Endothelial cell of umbilical vein (primary cell): Measurements from ENCODE around the gene LDB3. TPM values are rescaled to one million over a fixed set of nuclear protein-coding genes. Genes with fewer than 3 reads are reported as not detected.

Experiments used
- BruUV-seq: library from RNA; stranded (reverse); fragments of 400-500 nt; replicated peaks from 2 replicates; lab custom pipeline; 2021; lab: Mats Ljungman, UMichigan
- CTCF ChIA-PET: fragments of 300-600, 350-600 bp; sonication (Branson Sonifier 250); formaldehyde crosslinking; loops from one replicate; lab custom pipeline; 2021; ENCODE audit warnings: antibody characterized with exemption, inconsistent platforms; lab: Charles Lee
- POLR2A ChIA-PET: fragments of 300-600, 350-600 bp; sonication (Branson Sonifier 250); formaldehyde crosslinking; loops from one replicate; lab custom pipeline; 2021; ENCODE audit warnings: antibody characterized with exemption, inconsistent platforms; lab: Charles Lee
- DNase-seq: peaks from one replicate; pipeline ENCODE4 v3.0.0-alpha.2; 2011; ENCODE audit warnings: low read depth, low spot score
- FAIRE-seq: peaks from 2 replicates; lab custom pipeline; 2011; peaks lifted over from hg19 to GRCh38; lab: Jason Lieb, UNC
- H2AFZ ChIP-seq: 2 replicates; pipeline ENCODE4 v1.6.0; 2012; ENCODE audit warnings: low read depth, low read length, control low read depth, inconsistent platforms
- H3K27ac ChIP-seq: 2 replicates; pipeline ENCODE4 v1.5.1; 2011; ENCODE audit warnings: low read depth, mild to moderate bottlenecking, control low read depth, low read length, moderate library complexity; ENCODE audit not compliant: insufficient read depth
- H3K27me3 ChIP-seq, 2 experiments: 2 replicates each; pipeline versions ENCODE4 v1.6.0 to v1.6.1; 2011; ENCODE audit warnings: low read length in 2 of 2, mixed read lengths in 1 of 2; ENCODE audit not compliant: control insufficient read depth in 2 of 2, insufficient read depth in 2 of 2
- H3K36me3 ChIP-seq, 2 experiments: 2 replicates in 1 of 2; 3 replicates in 1 of 2; pipeline ENCODE4 v1.5.1; 2011; ENCODE audit warnings: low read length in 2 of 2, mild to moderate bottlenecking in 1 of 2, moderate library complexity in 1 of 2; ENCODE audit not compliant: control insufficient read depth in 2 of 2, insufficient read depth in 2 of 2; ENCODE audit errors: extremely low read depth in 1 of 2
- H3K4me1 ChIP-seq: 3 replicates; pipeline ENCODE4 v1.5.1; 2011; ENCODE audit warnings: mild to moderate bottlenecking, low read length; ENCODE audit not compliant: control insufficient read depth, insufficient read depth; ENCODE audit errors: extremely low read depth
- H3K4me2 ChIP-seq: 2 replicates; pipeline ENCODE4 v1.6.1; 2011; ENCODE audit warnings: low read length, control low read depth, mixed read lengths; ENCODE audit not compliant: insufficient read depth
- H3K4me3 ChIP-seq, 3 experiments: fragments of 200-600 bp in 1 of 3; sonication (generic), shearing (Covaris generic) in 1 of 3; replicated peaks in 1 of 3; 2 replicates each; pipeline ENCODE4 v1.5.1; 2011 to 2016; ENCODE audit warnings: control low read depth in 3 of 3, low read length in 3 of 3, mild to moderate bottlenecking in 2 of 3, inconsistent platforms in 1 of 3, low read depth in 1 of 3, moderate library complexity in 1 of 3; ENCODE audit not compliant: insufficient read depth in 1 of 3
- H3K79me2 ChIP-seq: 2 replicates; pipeline ENCODE4 v1.6.0; 2012; ENCODE audit warnings: low read length, inconsistent platforms; ENCODE audit not compliant: control insufficient read depth, insufficient read depth
- H3K9ac ChIP-seq: replicated peaks from 2 replicates; pipeline ENCODE3; 2011; ENCODE audit warnings: low read length, control low read depth; ENCODE audit not compliant: insufficient read depth; ENCODE audit errors: extremely low read depth
- H3K9me1 ChIP-seq: replicated peaks from 3 replicates; pipeline ENCODE4 v1.6.0; 2011; ENCODE audit warnings: mild to moderate bottlenecking, low read length; ENCODE audit not compliant: control insufficient read depth, insufficient read depth; ENCODE audit errors: extremely low read depth
- H3K9me3 ChIP-seq: replicated peaks from 2 replicates; pipeline ENCODE4 v1.5.1; 2012; ENCODE audit warnings: low read length, inconsistent platforms; ENCODE audit not compliant: control insufficient read depth, insufficient read depth
- H4K20me1 ChIP-seq: replicated peaks from 2 replicates; pipeline ENCODE3; 2011; ENCODE audit warnings: mild to moderate bottlenecking, low read length; ENCODE audit not compliant: control insufficient read depth, insufficient read depth; ENCODE audit errors: extremely low read depth
- CTCF ChIP-seq, 2 donors: IDR thresholded peaks; 1 replicate in 1 of 2; 2 replicates in 1 of 2; pipeline ENCODE4 v1.5.1; 2011; ENCODE audit warnings: low read length in 2 of 2, mild to moderate bottlenecking in 2 of 2, moderate library complexity in 2 of 2, control low read depth in 1 of 2, inconsistent platforms in 1 of 2, low read depth in 1 of 2; ENCODE audit not compliant: insufficient read depth in 1 of 2; ENCODE audit errors: extremely low read depth in 1 of 2
- GATA2 ChIP-seq: IDR thresholded peaks from 2 replicates; pipeline ENCODE4 v1.7.0; 2011; ENCODE audit warnings: low read depth, mild to moderate bottlenecking, moderate library complexity, mixed read lengths, low read length; ENCODE audit not compliant: insufficient read length, insufficient read depth
- MYC ChIP-seq: IDR thresholded peaks from one replicate; pipeline ENCODE4 v1.6.1; 2011; ENCODE audit warnings: mild to moderate bottlenecking, low read depth, low read length
- POLR2A ChIP-seq: IDR thresholded peaks from 2 replicates; pipeline ENCODE4 v1.6.1; 2012; ENCODE audit warnings: low read depth, mild to moderate bottlenecking, control low read depth, low read length
- dilution Hi-C: fragments of 300-500 bp; cut with MboI; formaldehyde crosslinking; loops from one replicate; pipeline ENCODE4 v1.15.0; 2019; ENCODE audit warnings: low sequenced_read_pairs; ENCODE audit not compliant: extremely low pct_ligation_motif_present
- intact Hi-C: fragments of 100-400 bp; cut with micrococcal nuclease; formaldehyde crosslinking; loops from one replicate; pipeline ENCODE4 v1.10.0; 2022
- polyA plus RNA-seq, 4 experiments: library from polyadenylated mRNA; depleted of rRNA in 3 of 4; stranded (reverse) in 3 of 4; unstranded in 1 of 4; fragments of >200 nt; gene quantifications; 2 replicates each; pipeline versions ENCODE4 v1.2.1 to v1.2.3, GENCODE V29; 2011 to 2012; ENCODE audit warnings: missing spikeins in 1 of 4
- total RNA-seq: library from RNA; stranded (reverse); gene quantifications from 2 replicates; pipeline ENCODE4 v1.2.3, GENCODE V29; 2021
- TF ChIP-seq, protein P1 (sequence below): IDR thresholded peaks from 2 replicates; pipeline ENCODE4 v1.6.1; 2011; ENCODE audit not compliant: insufficient read depth, insufficient read length

Gene LDB3
- total and polyA plus RNA-seq, 2 donors (not counting 3 experiments of a cell fraction or from before 2014, with no cell fraction given): not detected

- Histone ChIP-seq H3K4me1 (no peaks in the 10 kb centered on the region), H3K27me3 (peaks cover 22 to 47% of the 10 kb centered on the region in 2 experiments), H3K9me3 (no peaks in the 10 kb centered on the region), H3K4me3 (no peak overlapping the region), H3K79me2 (no peaks in the 10 kb centered on the region), H4K20me1 (no peaks in the 10 kb centered on the region), H3K36me3 (no peaks in the 10 kb centered on the region), H2AFZ (no peak overlapping the region), H3K27ac (no peak overlapping the region), H3K9me1 (no peaks in the 10 kb centered on the region), H3K9ac (no peak overlapping the region), H3K4me2 (no peak overlapping the region)
- ChIA-PET POLR2A (no interaction called here), CTCF (interaction anchor here (0.7 to 1.9 kb wide), 5 partner anchors 14 to 192 kb away, joined by 3 to 9 read pairs (median 6); no protein-coding TSS in a partner anchor)
- DNase-seq (no peak), FAIRE-seq (no peak)
- dilution Hi-C loops (no loop called here), intact Hi-C loops (no loop called here)
- TF ChIP-seq CTCF (IDR thresholded peaks at IDR 0.05; ENCODE audit: extremely low read depth in 1 of 2, insufficient read depth in 1 of 2, low read depth in 1 of 2, low read length in 2 of 2) (no peak), MYC (no peak), GATA2 (no peak), POLR2A (no peak)
- TF ChIP-seq, protein P1, sequence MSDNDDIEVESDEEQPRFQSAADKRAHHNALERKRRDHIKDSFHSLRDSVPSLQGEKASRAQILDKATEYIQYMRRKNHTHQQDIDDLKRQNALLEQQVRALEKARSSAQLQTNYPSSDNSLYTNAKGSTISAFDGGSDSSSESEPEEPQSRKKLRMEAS: no peak
- no TSS peak for BruUV-seq
Observed at GRCh38 chr10:86708068-86708782, 39.9 kb downstream of the LDB3 start.
